ENCODE results near the gene BRIX1.

GRCh38 chr5:34919077-34919476, 3.6 kb downstream of the BRIX1 start:
- TF ChIP-seq CTCF (conservative IDR thresholded peaks at IDR 0.05; ENCODE audit: low read depth, low read length) = peak; percentile 31; the same call in 1 of the 2 replicates
- no peak for TF ChIP-seq EZH2 (IDR thresholded peaks at IDR 0.05; ENCODE audit: borderline replicate concordance, low read depth, low read length, poor library complexity, severe bottlenecking)
